GM18505 (cell line): ENCODE data around the gene CDK15.
"Not testable (repeated sequence)": the region's sequence is repeated elsewhere in the genome, so short reads cannot be mapped to it uniquely, and the experiment has no call there.

ENCODE experiments used
- ATAC-seq: cut with Tn5 transposase; IDR thresholded peaks from one replicate; pipeline ENCODE4 v1.9.1; 2021; ENCODE audit not compliant: unreplicated experiment
- POLR2A ChIP-seq: IDR thresholded peaks from 4 replicates; pipeline ENCODE4 v1.6.1; 2011; ENCODE audit warnings: borderline replicate concordance; ENCODE audit not compliant: insufficient read depth, insufficient read length; ENCODE audit errors: extremely low read depth

CDK15 gene

GRCh38 chr2:201806442-201807170 is at the start of gene CDK15:
TSS of gene CDK15 (plus strand) at chr2:201806537. CDS start at chr2:201806665, 128 bp downstream.
- ATAC-seq = no peak
- TF ChIP-seq POLR2A = no peak

GRCh38 chr2:201758234-201758633 is 48.1 kb upstream of the CDK15 start:
- TF ChIP-seq POLR2A = no peak
- no peak for ATAC-seq

GRCh38 chr2:201758873-201759272 is 47.5 kb upstream of the CDK15 start:
- no peak for TF ChIP-seq POLR2A
- no peak for ATAC-seq

DNA sequence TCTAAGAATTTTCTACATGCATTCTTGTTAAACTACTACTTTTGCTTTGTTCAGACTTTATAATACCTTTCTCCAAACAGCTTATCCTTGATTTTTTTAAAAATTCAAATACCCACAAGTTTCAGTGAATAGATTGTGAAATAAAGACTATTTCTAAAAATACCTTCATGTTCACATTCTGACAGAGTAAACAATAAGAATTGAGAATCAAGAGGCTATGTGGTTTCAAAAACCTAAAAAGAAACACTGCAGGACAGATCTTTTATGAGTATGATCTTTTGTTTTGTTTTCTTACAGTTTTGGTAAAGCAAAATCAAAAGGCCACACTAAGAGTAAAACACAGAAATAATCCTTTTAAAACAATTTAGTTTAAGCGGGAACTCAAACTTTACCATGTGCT is 46.8 kb upstream of the CDK15 start:
- TF ChIP-seq POLR2A = no peak
- no peak for ATAC-seq

DNA sequence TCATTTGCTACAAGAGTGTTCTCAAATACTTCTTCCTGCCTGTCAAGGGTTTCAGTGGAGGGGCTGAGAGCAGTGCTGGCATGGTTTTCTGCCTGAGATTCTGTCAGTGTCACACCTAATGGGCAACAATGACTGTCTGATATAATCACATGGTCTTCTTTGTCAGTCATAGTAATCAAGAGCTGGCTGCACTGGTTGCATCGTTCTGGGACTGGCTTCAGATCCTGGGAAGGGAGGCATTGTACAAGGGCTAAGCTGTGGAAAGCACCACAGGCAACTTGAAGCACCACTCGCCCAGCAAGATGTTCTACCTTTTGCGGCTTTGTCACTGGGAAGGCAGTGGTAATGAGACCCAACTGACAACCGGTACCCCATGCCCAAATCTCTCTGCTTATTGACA is 45.2 kb upstream of the CDK15 start:
- ATAC-seq = no peak
- TF ChIP-seq POLR2A = no peak

- ATAC-seq = not testable (repeated sequence)
These were observed 41.9 kb upstream of the CDK15 start for GRCh38 chr2:201764469-201764868.

- ATAC-seq = no peak
- no peak for TF ChIP-seq POLR2A
These were observed 40.5 kb upstream of the CDK15 start for GRCh38 chr2:201765799-201766198.

DNA sequence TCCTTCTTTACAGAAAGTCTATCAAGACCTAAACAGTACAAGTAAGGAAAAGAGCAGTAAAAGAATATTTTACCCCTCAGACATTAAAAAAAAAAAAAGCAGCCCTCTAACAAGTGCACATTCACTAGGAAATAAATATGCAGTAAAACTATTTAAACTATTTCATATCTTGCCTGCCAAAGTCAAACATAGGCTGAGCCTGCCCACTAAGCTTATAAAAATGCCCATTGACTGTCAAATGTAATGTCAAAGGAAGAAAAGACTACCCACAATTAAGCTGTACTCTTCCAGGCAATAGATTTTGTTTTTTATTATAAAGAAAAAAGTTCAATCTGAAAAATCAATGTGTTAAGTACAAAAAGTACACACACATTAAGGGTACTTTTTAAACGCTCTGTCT is 37.4 kb upstream of the CDK15 start:
- ATAC-seq = no peak
- TF ChIP-seq POLR2A = no peak

DNA sequence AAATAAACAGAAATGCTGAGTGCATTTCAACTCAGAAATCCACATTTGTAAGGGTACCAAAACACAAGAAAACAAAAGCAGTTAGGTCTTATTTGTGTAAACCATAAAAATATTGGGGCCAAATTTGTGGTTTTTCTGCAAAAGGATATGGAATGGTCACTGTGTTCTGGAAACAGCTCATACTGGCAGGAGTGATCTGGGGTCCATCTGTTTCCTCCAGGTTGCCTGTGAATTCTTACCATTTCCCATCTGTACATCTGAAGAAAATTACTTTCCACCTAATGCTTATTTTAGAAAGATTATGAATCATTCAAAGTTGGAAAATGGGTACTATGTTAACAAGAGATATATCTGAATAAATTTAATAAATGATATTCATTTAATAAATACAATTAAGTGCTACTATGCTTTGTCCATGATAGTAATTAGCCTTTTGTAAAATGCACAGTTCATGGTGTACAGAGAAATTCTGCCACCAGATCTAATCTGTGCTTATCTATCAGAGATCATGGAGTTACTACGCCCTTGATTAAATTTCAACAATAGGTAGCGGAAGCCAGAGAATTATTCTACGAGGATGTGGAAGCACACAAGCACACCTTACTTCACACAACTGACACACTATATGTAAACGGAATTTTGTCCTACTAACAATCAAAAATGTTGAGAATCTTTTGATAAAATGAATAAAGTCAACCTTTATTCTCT is 36.5 kb upstream of the CDK15 start:
- no peak for TF ChIP-seq POLR2A
- ATAC-seq = no peak

DNA sequence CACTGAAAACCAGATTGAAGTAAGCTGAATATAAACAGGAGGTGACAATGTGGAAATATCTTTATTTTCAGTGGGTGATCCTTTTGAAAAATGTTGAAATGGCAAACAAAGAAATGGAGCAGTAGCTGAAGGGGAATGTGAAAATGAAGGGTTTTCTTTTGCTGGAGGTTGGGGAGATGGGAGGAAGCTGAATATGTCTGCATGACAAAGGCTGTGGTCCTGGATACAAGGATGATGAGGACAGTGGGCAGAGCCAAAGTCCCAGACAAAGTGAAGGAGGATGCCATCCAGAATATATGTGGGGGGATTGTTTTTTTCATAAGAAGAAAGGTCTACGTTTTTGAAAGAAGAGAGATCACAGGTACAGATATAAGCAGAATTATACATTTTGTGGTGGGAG is 32.3 kb upstream of the CDK15 start:
- TF ChIP-seq POLR2A = no peak
- no peak for ATAC-seq

- no peak for ATAC-seq
- TF ChIP-seq POLR2A = no peak
These were observed 31.8 kb upstream of the CDK15 start for GRCh38 chr2:201774546-201774945.

DNA sequence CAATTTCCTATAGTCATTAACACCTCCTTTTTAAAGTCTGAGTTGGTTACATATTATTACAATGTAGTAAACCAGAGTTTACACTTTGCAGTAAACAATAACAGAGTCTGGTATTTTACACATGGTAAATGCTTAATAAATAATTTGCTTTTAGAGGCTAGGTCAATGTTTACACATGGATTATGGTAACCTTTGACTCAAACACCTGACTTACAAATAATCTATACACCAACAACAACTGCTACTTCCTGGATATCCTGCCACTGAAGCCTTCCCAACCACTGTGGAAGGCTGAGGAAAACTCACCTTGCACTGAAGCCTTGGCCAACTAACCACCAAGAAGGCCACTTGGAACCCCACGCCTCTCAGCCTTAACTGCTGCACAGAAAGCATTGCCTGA is 31.0 kb upstream of the CDK15 start:
- no peak for TF ChIP-seq POLR2A
- no peak for ATAC-seq

DNA sequence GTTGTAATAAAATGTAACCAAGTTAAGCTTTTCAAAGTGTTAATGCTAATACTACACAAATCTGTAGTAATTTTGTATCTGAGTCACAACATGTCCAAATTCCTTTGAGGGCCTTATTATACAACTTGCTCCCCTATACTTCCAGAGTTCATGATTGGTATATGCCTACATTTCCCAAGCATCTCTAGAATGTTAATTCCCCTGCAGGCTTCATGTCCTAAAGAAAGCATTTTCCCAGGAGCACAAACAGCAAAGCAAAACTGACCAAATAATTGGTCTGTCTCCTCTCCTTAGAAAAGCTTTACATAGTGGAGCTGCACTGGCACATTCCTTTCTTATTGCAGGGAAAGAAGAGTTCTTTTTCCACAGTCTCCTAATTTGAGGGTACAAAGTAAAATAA is 29.3 kb upstream of the CDK15 start:
- TF ChIP-seq POLR2A = no peak
- ATAC-seq = no peak

GRCh38 chr2:201777869-201778268 is 28.5 kb upstream of the CDK15 start:
- no peak for TF ChIP-seq POLR2A
- no peak for ATAC-seq

DNA sequence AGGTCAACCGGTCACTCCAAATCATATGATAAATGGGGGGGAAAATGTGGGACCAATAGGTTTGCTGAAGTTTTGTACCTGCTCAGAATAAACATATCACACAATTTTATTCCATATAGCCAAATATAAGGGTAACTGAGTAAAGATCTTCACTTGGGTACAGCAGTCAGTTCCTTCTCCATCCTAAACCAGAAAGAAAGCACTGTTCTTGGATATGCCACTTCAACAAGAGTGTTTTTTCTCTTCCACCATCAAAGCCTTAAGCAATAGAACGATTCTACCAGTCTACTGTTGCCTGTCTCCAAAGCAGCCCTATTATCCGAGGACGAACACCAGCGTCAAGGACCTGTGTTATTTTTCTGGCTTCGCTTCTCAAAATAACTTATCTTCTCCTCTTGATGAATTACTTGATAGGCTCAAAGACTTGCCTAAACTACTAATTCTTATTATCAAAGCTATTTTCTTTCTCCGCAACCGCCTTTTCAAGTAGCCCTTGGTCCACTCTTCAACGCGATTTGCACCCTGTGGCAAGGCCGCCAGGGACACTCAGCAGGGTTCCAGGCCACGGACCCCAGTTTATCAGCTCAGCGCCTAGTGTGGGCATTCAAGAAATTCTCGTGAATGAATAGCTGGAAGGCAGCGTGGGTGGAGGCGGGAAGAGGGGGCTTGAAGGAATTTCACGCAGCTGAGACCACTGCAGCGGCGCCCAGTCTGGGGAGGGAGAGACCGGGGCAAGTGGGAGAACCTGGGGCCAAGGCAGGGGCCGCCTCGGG is 26.2 kb upstream of the CDK15 start:
- ATAC-seq = no peak
- TF ChIP-seq POLR2A = no peak
